Measurements from ENCODE around the gene LARP4B.

- TF ChIP-seq, protein P1, sequence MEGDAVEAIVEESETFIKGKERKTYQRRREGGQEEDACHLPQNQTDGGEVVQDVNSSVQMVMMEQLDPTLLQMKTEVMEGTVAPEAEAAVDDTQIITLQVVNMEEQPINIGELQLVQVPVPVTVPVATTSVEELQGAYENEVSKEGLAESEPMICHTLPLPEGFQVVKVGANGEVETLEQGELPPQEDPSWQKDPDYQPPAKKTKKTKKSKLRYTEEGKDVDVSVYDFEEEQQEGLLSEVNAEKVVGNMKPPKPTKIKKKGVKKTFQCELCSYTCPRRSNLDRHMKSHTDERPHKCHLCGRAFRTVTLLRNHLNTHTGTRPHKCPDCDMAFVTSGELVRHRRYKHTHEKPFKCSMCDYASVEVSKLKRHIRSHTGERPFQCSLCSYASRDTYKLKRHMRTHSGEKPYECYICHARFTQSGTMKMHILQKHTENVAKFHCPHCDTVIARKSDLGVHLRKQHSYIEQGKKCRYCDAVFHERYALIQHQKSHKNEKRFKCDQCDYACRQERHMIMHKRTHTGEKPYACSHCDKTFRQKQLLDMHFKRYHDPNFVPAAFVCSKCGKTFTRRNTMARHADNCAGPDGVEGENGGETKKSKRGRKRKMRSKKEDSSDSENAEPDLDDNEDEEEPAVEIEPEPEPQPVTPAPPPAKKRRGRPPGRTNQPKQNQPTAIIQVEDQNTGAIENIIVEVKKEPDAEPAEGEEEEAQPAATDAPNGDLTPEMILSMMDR (IDR thresholded peaks at IDR 0.05) = no peak
- no peak for TF ChIP-seq POLR2A (IDR thresholded peaks at IDR 0.05)
Observed at GRCh38 chr10:948347-948746, 16.8 kb upstream of the LARP4B start.
